Epithelial cell of proximal tubule (primary cell): Measurements from ENCODE around the gene UXS1. TPM values are rescaled to one million over a fixed set of nuclear protein-coding genes. Genes with fewer than 3 reads are reported as not detected.

Source experiments
- DNase-seq: peaks from one replicate; pipeline ENCODE4 v3.0.0-alpha.2; 2011; ENCODE audit warnings: low read depth
- H3K4me3 ChIP-seq: 2 replicates; pipeline ENCODE4 v1.5.1; 2011; ENCODE audit warnings: low read depth, mild to moderate bottlenecking, low read length
- CTCF ChIP-seq: conservative IDR thresholded peaks from 2 replicates; pipeline ENCODE4 v1.5.1; 2012; ENCODE audit warnings: low read depth, mild to moderate bottlenecking, low read length
- total RNA-seq: library from RNA; depleted of rRNA; stranded (reverse); fragments of >200 nt; gene quantifications from 2 replicates; pipeline ENCODE4 v1.2.3, GENCODE V29; 2015

The UXS1 gene
- total RNA-seq, 1 donor from 2014 or later = 128 TPM

GRCh38 chr2:106070181-106070580, 123.9 kb downstream of the UXS1 start:
- DNase-seq = no peak
- TF ChIP-seq CTCF = no peak
- H3K4me3 ChIP-seq = no peak overlapping the region

GRCh38 chr2:106068451-106068850, 125.7 kb downstream of the UXS1 start:
- no peak overlapping the region for H3K4me3 ChIP-seq
- DNase-seq = no peak
- no peak for TF ChIP-seq CTCF

GRCh38 chr2:106065983-106066820, 127.9 kb downstream of the UXS1 start:
- no peak for DNase-seq
- no peak for TF ChIP-seq CTCF
- no peak overlapping the region for H3K4me3 ChIP-seq

- DNase-seq = no peak
- no peak for TF ChIP-seq CTCF
- no peak overlapping the region for H3K4me3 ChIP-seq
These were observed 128.7 kb downstream of the UXS1 start for GRCh38 chr2:106065268-106065982.

GRCh38 chr2:106063181-106063580, 130.9 kb downstream of the UXS1 start:
- H3K4me3 ChIP-seq = no peak overlapping the region
- no peak for DNase-seq
- no peak for TF ChIP-seq CTCF

GRCh38 chr2:106062627-106063026, 131.5 kb downstream of the UXS1 start:
- DNase-seq = no peak
- TF ChIP-seq CTCF = no peak

More at GRCh38 chr2:106062627-106063026, 131.5 kb downstream of the UXS1 start:
- H3K4me3 ChIP-seq = no peak overlapping the region
